GM19452 (cell line): ENCODE data around the gene KRT86.
"Not testable (repeated sequence)": the region's sequence is repeated elsewhere in the genome, so short reads cannot be mapped to it uniquely, and the experiment has no call there.

ENCODE experiments used
- ATAC-seq: cut with Tn5 transposase; IDR thresholded peaks from one replicate; pipeline ENCODE4 v1.9.1; 2021; ENCODE audit not compliant: unreplicated experiment

Gene KRT86

GRCh38 chr12:52312086-52312485 is 37.6 kb downstream of the KRT86 start:
- ATAC-seq = no peak

GRCh38 chr12:52313461-52313860 is 39.0 kb downstream of the KRT86 start:
- ATAC-seq = no peak

GRCh38 chr12:52313926-52314325 is 39.5 kb downstream of the KRT86 start:
- ATAC-seq = no peak

- ATAC-seq = no peak
These were observed 40.1 kb downstream of the KRT86 start for GRCh38 chr12:52314511-52314910.

GRCh38 chr12:52315721-52316120 is 41.3 kb downstream of the KRT86 start:
- not testable (repeated sequence) for ATAC-seq

GRCh38 chr12:52316290-52316689 is 41.8 kb downstream of the KRT86 start:
- ATAC-seq = no peak

GRCh38 chr12:52316701-52317100 is 42.3 kb downstream of the KRT86 start:
- no peak for ATAC-seq

GRCh38 chr12:52317468-52318052 is 43.1 kb downstream of the KRT86 start:
- ATAC-seq = no peak

GRCh38 chr12:52318241-52318990 is 44.0 kb downstream of the KRT86 start:
- no peak for ATAC-seq

- no peak for ATAC-seq
These were observed 44.7 kb downstream of the KRT86 start for GRCh38 chr12:52319097-52319496.

- no peak for ATAC-seq
These were observed 46.4 kb downstream of the KRT86 start, which contains the start of gene KRT83 for GRCh38 chr12:52320784-52321400. Gene KRT83 (minus strand): TSS chr12:52321398. CDS start chr12:52321335, 63 bp downstream.

GRCh38 chr12:52321418-52321817 is 47.0 kb downstream of the KRT86 start:
- no peak for ATAC-seq

- ATAC-seq = no peak
These were observed 47.6 kb downstream of the KRT86 start for GRCh38 chr12:52322069-52322468.

- ATAC-seq = no peak
These were observed 48.6 kb downstream of the KRT86 start for GRCh38 chr12:52323001-52323400.

- no peak for ATAC-seq
These were observed 49.1 kb downstream of the KRT86 start for GRCh38 chr12:52323416-52324152.

GRCh38 chr12:52324153-52324444 is 49.7 kb downstream of the KRT86 start:
- no peak for ATAC-seq

GRCh38 chr12:52327052-52327829 is 52.8 kb downstream of the KRT86 start:
- peak; percentile 90 for ATAC-seq

- ATAC-seq = no peak
These were observed 53.5 kb downstream of the KRT86 start for GRCh38 chr12:52327830-52328500.

GRCh38 chr12:52331039-52331438 is 56.6 kb downstream of the KRT86 start:
- no peak for ATAC-seq

- ATAC-seq = no peak
These were observed 57.4 kb downstream of the KRT86 start for GRCh38 chr12:52331833-52332232.
